CD4-positive, alpha-beta memory T cell (primary cell): Measurements from ENCODE around the gene DOCK1. TPM values are rescaled to one million over a fixed set of nuclear protein-coding genes. Genes with fewer than 3 reads are reported as not detected.

Source experiments
- CTCF ChIA-PET: fragments of 350-600 bp; sonication (Branson Sonifier 250); formaldehyde crosslinking; loops from one replicate; lab custom pipeline; 2021; ENCODE audit warnings: inconsistent platforms; ENCODE audit not compliant: partially characterized antibody; lab: Charles Lee
- POLR2A ChIA-PET: fragments of 350-600 bp; sonication (Branson Sonifier 250); formaldehyde crosslinking; loops from one replicate; lab custom pipeline; 2021; ENCODE audit not compliant: partially characterized antibody; lab: Charles Lee
- DNase-seq, 5 donors: peaks; one replicate each; pipeline versions ENCODE4 v3.0.0 to v3.0.0-alpha.2; 2020 to 2022; ENCODE audit warnings: mixed read lengths in 1 of 5
- H3K27ac ChIP-seq: one replicate; pipeline ENCODE4 v1.7.0; 2013; ENCODE audit warnings: low read depth, low read length
- H3K27me3 ChIP-seq: 2 replicates; pipeline ENCODE4 v1.7.0; 2013; ENCODE audit warnings: mild to moderate bottlenecking, low read length, moderate library complexity; ENCODE audit not compliant: insufficient read depth
- H3K36me3 ChIP-seq: 2 replicates; pipeline ENCODE4 v1.7.0; 2013; ENCODE audit warnings: mild to moderate bottlenecking, low read length, moderate library complexity; ENCODE audit not compliant: insufficient read depth
- H3K4me1 ChIP-seq: 2 replicates; pipeline ENCODE4 v1.7.0; 2013; ENCODE audit warnings: mild to moderate bottlenecking, low read length, moderate library complexity; ENCODE audit not compliant: insufficient read depth
- H3K4me3 ChIP-seq, 2 donors: one replicate each; pipeline ENCODE4 v1.7.0; 2013; ENCODE audit warnings: low read length in 2 of 2, mild to moderate bottlenecking in 1 of 2
- H3K9me3 ChIP-seq, 2 donors: one replicate each; pipeline ENCODE4 v1.7.0; 2013; ENCODE audit warnings: low read length in 2 of 2, control low read depth in 1 of 2; ENCODE audit not compliant: control insufficient read depth in 1 of 2
- H3K27ac Mint-ChIP-seq, 7 donors: one replicate each; pipeline ENCODE4 v1.8.0; 2020 to 2021; ENCODE audit warnings: mixed read lengths in 7 of 7, mild to moderate bottlenecking in 6 of 7, inconsistent platforms in 3 of 7, moderate library complexity in 3 of 7
- H3K27me3 Mint-ChIP-seq, 2 donors: one replicate each; pipeline ENCODE4 v1.8.0; 2020 to 2021; ENCODE audit warnings: mixed read lengths in 2 of 2
- H3K36me3 Mint-ChIP-seq, 2 donors: one replicate each; pipeline ENCODE4 v1.8.0; 2020 to 2021; ENCODE audit warnings: mixed read lengths in 2 of 2, inconsistent platforms in 1 of 2, mild to moderate bottlenecking in 1 of 2
- H3K4me1 Mint-ChIP-seq, 4 donors: one replicate each; pipeline ENCODE4 v1.8.0; 2020 to 2021; ENCODE audit warnings: mixed read lengths in 4 of 4, mild to moderate bottlenecking in 1 of 4
- H3K4me3 Mint-ChIP-seq, 8 donors: one replicate each; pipeline ENCODE4 v1.8.0; 2020 to 2021; ENCODE audit warnings: mixed read lengths in 8 of 8, mild to moderate bottlenecking in 7 of 8, moderate library complexity in 6 of 8, inconsistent platforms in 3 of 8
- H3K9me3 Mint-ChIP-seq, 8 donors: one replicate each; pipeline ENCODE4 v1.8.0; 2020 to 2021; ENCODE audit warnings: mixed read lengths in 8 of 8, mild to moderate bottlenecking in 5 of 8, inconsistent platforms in 3 of 8, moderate library complexity in 1 of 8
- intact Hi-C: fragments of 100-400 bp; cut with micrococcal nuclease; formaldehyde crosslinking; loops from one replicate; pipeline ENCODE4 v1.15.1; 2023
- polyA plus RNA-seq, 2 donors: library from polyadenylated mRNA; unstranded; fragments of 300-500 nt; fragmentation: Illumina TruSeq; gene quantifications; one replicate each; pipeline ENCODE4 v1.2.3, GENCODE V29; 2021
- total RNA-seq, 2 experiments: library from RNA; stranded (reverse); gene quantifications; one replicate each; pipeline ENCODE4 v1.2.3, GENCODE V29; 2021

Gene DOCK1
- total and polyA plus RNA-seq, 4 experiments from 2014 or later = 0.17 TPM; not detected in 2

DNA sequence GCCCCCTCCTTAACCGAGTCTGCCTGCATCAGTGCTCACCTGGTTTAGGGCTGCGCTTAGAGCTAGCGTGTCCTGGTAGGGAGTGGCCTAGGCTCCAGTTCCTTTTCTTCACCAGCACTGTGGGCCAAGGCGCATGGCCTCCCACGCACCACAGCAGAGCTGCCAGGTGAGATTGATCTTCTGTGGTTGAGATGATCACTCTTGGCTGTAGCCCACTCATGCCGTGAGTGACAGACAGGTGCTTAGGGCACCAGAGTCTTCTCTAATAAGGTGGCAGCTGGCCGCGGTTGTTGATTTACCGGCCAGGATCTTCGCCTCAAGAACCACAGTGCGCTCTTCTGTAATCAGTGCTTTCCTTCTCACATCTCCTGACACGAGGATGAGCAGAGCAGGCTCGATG, 448.3 kb downstream of the DOCK1 start:
- intact Hi-C loops = no loop called here

GRCh38 chr10:127354255-127354654, 449.0 kb downstream of the DOCK1 start:
- intact Hi-C loops = no loop called here
- H3K9me3 Mint-ChIP-seq = peaks cover 0 to 2% (median 0%) of the 10 kb centered on the region in 8 donors

More for the DNA sequence above, 448.3 kb downstream of the DOCK1 start:
- Histone ChIP-seq H3K36me3 (no peaks in the 10 kb centered on the region), H3K27me3 (no peaks in the 10 kb centered on the region), H3K27ac (no peak overlapping the region), H3K4me1 (no peaks in the 10 kb centered on the region), H3K9me3 (no peaks in the 10 kb centered on the region), H3K4me3 (no peak overlapping the region)
- Mint-ChIP-seq H3K9me3 (peaks cover 0 to 2% (median 0%) of the 10 kb centered on the region in 8 donors), H3K4me1 (no peaks in the 10 kb centered on the region), H3K4me3 (no peak overlapping the region), H3K27ac (peak overlapping the region in 2 of 7 donors; percentile 21 to 79), H3K36me3 (no peaks in the 10 kb centered on the region), H3K27me3 (no peaks in the 10 kb centered on the region)
- DNase-seq = no peak
- ChIA-PET CTCF (no interaction called here), POLR2A (no interaction called here)

DNA sequence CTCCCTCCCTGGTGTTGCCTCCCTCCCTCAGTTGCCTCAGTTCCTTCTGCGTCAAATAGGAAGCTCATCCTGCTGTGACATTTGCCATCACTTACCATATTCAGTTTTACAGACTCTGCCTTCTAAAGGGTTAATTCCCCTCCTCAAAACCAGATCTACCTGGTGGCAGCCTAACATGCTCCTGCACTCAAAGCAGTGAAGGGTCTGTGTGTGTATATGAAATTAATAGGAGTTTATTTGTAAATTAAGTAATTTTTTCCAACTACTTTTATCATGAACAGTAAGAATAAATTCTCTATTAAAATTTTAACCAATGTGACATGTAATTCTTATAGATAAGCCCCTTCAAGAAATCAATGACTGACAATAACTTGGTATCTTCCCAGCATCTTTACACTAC, 449.8 kb downstream of the DOCK1 start:
- H3K4me1 Mint-ChIP-seq = no peaks in the 10 kb centered on the region
- no peaks in the 10 kb centered on the region for H3K27me3 Mint-ChIP-seq
- H3K4me3 ChIP-seq = no peak overlapping the region

More at GRCh38 chr10:127354255-127354654, 449.0 kb downstream of the DOCK1 start:
- Histone ChIP-seq H3K27ac (no peak overlapping the region), H3K4me1 (no peaks in the 10 kb centered on the region), H3K9me3 (no peaks in the 10 kb centered on the region), H3K4me3 (no peak overlapping the region), H3K36me3 (no peaks in the 10 kb centered on the region), H3K27me3 (no peaks in the 10 kb centered on the region)
- H3K27ac Mint-ChIP-seq = no peak overlapping the region
- CTCF ChIA-PET = no interaction called here
- no peaks in the 10 kb centered on the region for H3K36me3 Mint-ChIP-seq
- POLR2A ChIA-PET = no interaction called here
- no peaks in the 10 kb centered on the region for H3K4me1 Mint-ChIP-seq
- no peak for DNase-seq
- no peak overlapping the region for H3K4me3 Mint-ChIP-seq
- H3K27me3 Mint-ChIP-seq = no peaks in the 10 kb centered on the region

DNA sequence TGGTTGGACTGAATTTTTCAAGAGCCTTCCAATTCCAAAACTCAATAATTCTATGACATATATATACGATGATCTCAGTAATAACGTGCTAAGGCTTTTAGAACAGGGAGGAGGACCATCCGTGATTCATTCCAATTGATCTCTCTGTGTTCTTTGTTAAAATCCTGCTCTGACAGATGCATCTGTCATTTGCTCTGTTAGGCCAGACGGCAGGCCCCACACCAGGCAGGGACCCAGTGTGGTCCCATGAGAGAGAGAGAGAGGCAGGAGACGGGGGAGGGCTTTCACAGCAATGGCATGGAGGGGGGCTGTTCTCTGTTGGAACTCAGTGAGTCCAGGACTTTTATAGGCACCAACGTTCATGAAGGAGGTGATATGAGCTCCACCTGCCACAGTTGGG, 451.1 kb downstream of the DOCK1 start:
- Histone ChIP-seq H3K36me3 (no peaks in the 10 kb centered on the region), H3K4me3 (no peak overlapping the region), H3K27ac (no peak overlapping the region), H3K27me3 (no peaks in the 10 kb centered on the region), H3K9me3 (no peaks in the 10 kb centered on the region), H3K4me1 (no peaks in the 10 kb centered on the region)
- H3K9me3 Mint-ChIP-seq = peaks cover 0 to 2% (median 0%) of the 10 kb centered on the region in 8 donors
- H3K27ac Mint-ChIP-seq = no peak overlapping the region
- ChIA-PET POLR2A (no interaction called here), CTCF (no interaction called here)
- intact Hi-C loops = no loop called here
- H3K27me3 Mint-ChIP-seq = no peaks in the 10 kb centered on the region
- no peaks in the 10 kb centered on the region for H3K36me3 Mint-ChIP-seq
- no peak overlapping the region for H3K4me3 Mint-ChIP-seq
- no peaks in the 10 kb centered on the region for H3K4me1 Mint-ChIP-seq
- DNase-seq = no peak

More for the DNA sequence above, 449.8 kb downstream of the DOCK1 start:
- Histone ChIP-seq H3K27ac (no peak overlapping the region), H3K36me3 (no peaks in the 10 kb centered on the region), H3K27me3 (no peaks in the 10 kb centered on the region), H3K4me1 (no peaks in the 10 kb centered on the region), H3K9me3 (no peaks in the 10 kb centered on the region)
- Mint-ChIP-seq H3K9me3 (peaks cover 0 to 2% (median 0%) of the 10 kb centered on the region in 8 donors), H3K27ac (no peak overlapping the region), H3K36me3 (no peaks in the 10 kb centered on the region), H3K4me3 (no peak overlapping the region)
- intact Hi-C loops = no loop called here
- CTCF ChIA-PET = no interaction called here
- no peak for DNase-seq
- POLR2A ChIA-PET = no interaction called here

- Mint-ChIP-seq H3K27me3 (peaks cover 0 to 1% of the 10 kb centered on the region in 2 donors), H3K9me3 (peaks cover 0 to 2% (median 0%) of the 10 kb centered on the region in 8 donors), H3K27ac (no peak overlapping the region), H3K4me3 (no peak overlapping the region), H3K36me3 (no peaks in the 10 kb centered on the region), H3K4me1 (no peaks in the 10 kb centered on the region)
- no peak overlapping the region for H3K27ac ChIP-seq
- no peaks in the 10 kb centered on the region for H3K9me3 ChIP-seq
- DNase-seq = no peak
- H3K27me3 ChIP-seq = no peaks in the 10 kb centered on the region
- CTCF ChIA-PET = no interaction called here
- intact Hi-C loops = no loop called here
- POLR2A ChIA-PET = no interaction called here
- H3K4me3 ChIP-seq = no peak overlapping the region
- no peaks in the 10 kb centered on the region for H3K4me1 ChIP-seq
- H3K36me3 ChIP-seq = no peaks in the 10 kb centered on the region
Measured at GRCh38 chr10:127357265-127357664, 452.0 kb downstream of the DOCK1 start.

DNA sequence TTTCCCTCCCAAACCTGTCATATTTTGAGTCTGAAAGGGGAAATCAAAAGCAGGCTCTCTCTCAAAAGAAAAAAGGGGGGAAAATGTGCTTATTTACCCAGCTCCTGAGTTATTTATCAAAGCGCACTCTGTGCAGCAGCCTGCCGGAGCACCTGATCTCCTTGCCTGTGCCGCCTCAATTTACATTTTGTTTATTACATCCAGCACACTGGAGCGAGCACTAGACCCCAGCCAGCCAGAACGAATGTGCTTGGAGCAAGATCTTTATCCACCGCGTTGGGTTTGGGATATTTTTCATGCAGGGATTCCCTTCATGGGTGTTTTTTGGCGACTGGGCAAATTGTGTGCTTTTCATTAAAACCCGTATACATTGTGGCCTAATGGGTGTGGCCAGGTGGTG, 453.1 kb downstream of the DOCK1 start:
- Histone ChIP-seq H3K27ac (no peak overlapping the region), H3K27me3 (no peaks in the 10 kb centered on the region), H3K9me3 (no peaks in the 10 kb centered on the region), H3K4me1 (no peaks in the 10 kb centered on the region), H3K36me3 (no peaks in the 10 kb centered on the region), H3K4me3 (no peak overlapping the region)
- ChIA-PET POLR2A (no interaction called here), CTCF (no interaction called here)
- H3K27me3 Mint-ChIP-seq = peaks cover 0 to 1% of the 10 kb centered on the region in 2 donors
- H3K4me3 Mint-ChIP-seq = no peak overlapping the region
- no peaks in the 10 kb centered on the region for H3K36me3 Mint-ChIP-seq
- H3K4me1 Mint-ChIP-seq = peaks cover 0 to 2% (median 0%) of the 10 kb centered on the region in 4 donors
- H3K27ac Mint-ChIP-seq = no peak overlapping the region
- H3K9me3 Mint-ChIP-seq = peaks cover 0 to 2% (median 0%) of the 10 kb centered on the region in 8 donors
- no peak for DNase-seq
- intact Hi-C loops = no loop called here

GRCh38 chr10:127364034-127364433, 458.8 kb downstream of the DOCK1 start:
- Histone ChIP-seq H3K9me3 (no peaks in the 10 kb centered on the region), H3K36me3 (no peaks in the 10 kb centered on the region), H3K27me3 (no peaks in the 10 kb centered on the region), H3K4me1 (no peaks in the 10 kb centered on the region), H3K4me3 (no peak overlapping the region), H3K27ac (no peak overlapping the region)
- no peak overlapping the region for H3K27ac Mint-ChIP-seq
- no peak overlapping the region for H3K4me3 Mint-ChIP-seq
- no peaks in the 10 kb centered on the region for H3K36me3 Mint-ChIP-seq
- ChIA-PET CTCF (no interaction called here), POLR2A (no interaction called here)
- DNase-seq = no peak
- H3K27me3 Mint-ChIP-seq = peaks cover 0 to 1% of the 10 kb centered on the region in 2 donors
- no peaks in the 10 kb centered on the region for H3K9me3 Mint-ChIP-seq
- intact Hi-C loops = no loop called here
- peaks cover 0 to 2% (median 0%) of the 10 kb centered on the region in 4 donors for H3K4me1 Mint-ChIP-seq

GRCh38 chr10:127368101-127368500, 462.9 kb downstream of the DOCK1 start:
- Histone ChIP-seq H3K4me1 (no peaks in the 10 kb centered on the region), H3K4me3 (no peak overlapping the region), H3K27me3 (no peaks in the 10 kb centered on the region), H3K36me3 (no peaks in the 10 kb centered on the region), H3K27ac (no peak overlapping the region), H3K9me3 (no peaks in the 10 kb centered on the region)
- no peaks in the 10 kb centered on the region for H3K9me3 Mint-ChIP-seq
- POLR2A ChIA-PET = no interaction called here
- H3K36me3 Mint-ChIP-seq = no peaks in the 10 kb centered on the region
- CTCF ChIA-PET = no interaction called here
- no peak overlapping the region for H3K27ac Mint-ChIP-seq
- no peak for DNase-seq
- H3K4me1 Mint-ChIP-seq = no peaks in the 10 kb centered on the region
- H3K27me3 Mint-ChIP-seq = peaks cover 0 to 2% of the 10 kb centered on the region in 2 donors
- intact Hi-C loops = no loop called here
- H3K4me3 Mint-ChIP-seq = no peak overlapping the region
